G401 (cell line): ENCODE measurements around the gene VPS33A. TPM values are rescaled to one million over a fixed set of nuclear protein-coding genes. Genes with fewer than 3 reads are reported as not detected.
A peak's percentile ranks its signal among the peaks of the same experiment; 100 is the strongest.

Experiments used
- DNase-seq: peaks from one replicate; pipeline ENCODE4 v3.0.0-alpha.2; 2015; ENCODE audit warnings: low spot score
- in situ Hi-C: cut with HindIII; loops from 2 replicates; pipeline ENCODE4 v1.10.0; 2016; ENCODE audit warnings: low sequenced_read_pairs, mixed read lengths
- total RNA-seq: library from RNA; depleted of rRNA; stranded (reverse); fragments of >200 nt; shearing (Covaris generic); gene quantifications from 2 replicates; pipeline ENCODE4 v1.2.3, GENCODE V29; 2014; rRNA removed

Gene VPS33A
- total RNA-seq, 1 experiment from 2014 or later = 65.0 TPM

GRCh38 chr12:122189626-122190475 lies 76.4 kb downstream of the VPS33A start:
- in situ Hi-C loops = no loop called here
- DNase-seq = no peak

GRCh38 chr12:122187466-122187865 lies 78.8 kb downstream of the VPS33A start:
- DNase-seq = no peak
- in situ Hi-C loops = no loop called here

GRCh38 chr12:122185494-122186082 lies 80.7 kb downstream of the VPS33A start:
- in situ Hi-C loops = no loop called here
- no peak for DNase-seq

GRCh38 chr12:122185079-122185478 lies 81.2 kb downstream of the VPS33A start:
- in situ Hi-C loops = no loop called here
- DNase-seq = no peak

- no peak for DNase-seq
- in situ Hi-C loops = loop anchor here (5.0 kb wide), 1 partner anchor 42 kb away; no protein-coding TSS in a partner anchor
Measured at GRCh38 chr12:122184517-122184916, 81.8 kb downstream of the VPS33A start.

GRCh38 chr12:122183588-122183940 lies 82.7 kb downstream of the VPS33A start:
- DNase-seq = no peak
- in situ Hi-C loops = loop anchor here (5.0 kb wide), 1 partner anchor 41 kb away; no protein-coding TSS in a partner anchor

GRCh38 chr12:122182887-122183587 lies 83.3 kb downstream of the VPS33A start, which contains the start of gene LRRC43:
Gene LRRC43, plus strand, starts transcription at chr12:122183123. Its CDS starts 22 bp downstream, at chr12:122183145.
- peak; percentile 36 for DNase-seq
- in situ Hi-C loops = loop anchor here (5.0 kb wide), 1 partner anchor 41 kb away; no protein-coding TSS in a partner anchor

Other genes starting within 250 kb of the VPS33A start
- 10.6 and 16.1 TPM in 2 replicates for gene BCL7A, start 244.6 kb downstream of the VPS33A start, total RNA-seq
- gene MLXIP, start 187.7 kb downstream of the VPS33A start, total RNA-seq = 4.3 and 4.6 TPM in 2 replicates
- not detected in 2 replicates for gene IL31, start 92.3 kb downstream of the VPS33A start, total RNA-seq
- gene LRRC43, start 83.4 kb downstream of the VPS33A start, total RNA-seq = not detected in 2 replicates
- gene B3GNT4, start 62.8 kb downstream of the VPS33A start, total RNA-seq = 0.06 and 2.5 TPM in 2 replicates
- gene DIABLO, start 40.4 kb downstream of the VPS33A start, total RNA-seq = 79.6 and 93.7 TPM in 2 replicates
- 19.7 and 21.6 TPM in 2 replicates for gene CLIP1, start 156.2 kb upstream of the VPS33A start, total RNA-seq
- gene ZCCHC8, start 234.4 kb upstream of the VPS33A start, total RNA-seq = 19.4 and 24.7 TPM in 2 replicates